Left colon (tissue), 2 donors: ENCODE data around the gene RNF225. TPM values are rescaled to one million over a fixed set of nuclear protein-coding genes. Genes with fewer than 3 reads are reported as not detected.

Source experiments
- microRNA-seq, 2 donors: library from miRNA; unstranded; fragments of <30 nt; microRNA quantifications; one replicate each; pipeline versions ENCODE4 v1.1.0 to v1.2.0, GENCODE V29; 2020
- total RNA-seq, 2 donors: library from RNA; stranded (reverse); fragmentation: NEBNext Ultra II Directional; extraction: Animal tissue kit (Norgen Biotek cat#: 25700); gene quantifications; one replicate each; pipeline ENCODE4 v1.2.1, GENCODE V29; 2021
- donor health status: DM: no; HTN: no; CAD: no.
- donor health status: DM: yes; HTN: yes; CAD: no.

RNF225 gene
- total RNA-seq, 2 donors from 2014 or later: not detected

Small RNAs within 50 kb of the gene (microRNA-seq; reads per million reads assigned to microRNA genes)
- 0 to 6.8 reads per million in 2 donors for gene MIR4754

Other genes with a start within 250 kb of the RNF225 start
- gene ZNF329, start 244.9 kb upstream of the RNF225 start, total RNA-seq: 1 to 10 TPM; 3.1 to 3.9 TPM
- 10 to 100 TPM; 14.4 to 17.4 TPM for gene ZNF274, start 212.6 kb upstream of the RNF225 start, total RNA-seq
- 10 to 100 TPM; 17.6 to 29.9 TPM for gene ZNF544, start 166.7 kb upstream of the RNF225 start, total RNA-seq
- gene ZNF8, start 116.7 kb upstream of the RNF225 start, total RNA-seq: 1 to 10 TPM; 3.5 to 4.1 TPM
- 10 to 100 TPM; 24.3 to 26.9 TPM for gene ERVK3-1, start 90.3 kb upstream of the RNF225 start, total RNA-seq
- 1 to 10 TPM; 2.6 to 2.8 TPM for gene ZSCAN22, start 68.7 kb upstream of the RNF225 start, total RNA-seq
- 1 to 10 TPM; 2.1 to 2.5 TPM for gene A1BG, start 42.2 kb upstream of the RNF225 start, total RNA-seq
- gene ZNF497, start 32.9 kb upstream of the RNF225 start, total RNA-seq: 1 to 10 TPM in 1 of 2 donors, under 1 TPM in 1; 0.73 to 1.6 TPM
- 1 to 10 TPM; 2.4 to 2.5 TPM for gene ZNF837, start 14.6 kb upstream of the RNF225 start, total RNA-seq
- gene RPS5, start 8.4 kb upstream of the RNF225 start, total RNA-seq: 100 to 1,000 TPM; 600 to 683 TPM
- gene ZNF584, start 13.0 kb downstream of the RNF225 start, total RNA-seq: 1 to 10 TPM; 7.8 to 7.9 TPM
- 1 to 10 TPM; 3.0 to 4.6 TPM for gene ZNF132, start 44.5 kb downstream of the RNF225 start, total RNA-seq
- 1 to 10 TPM; 4.7 to 5.1 TPM for gene ZNF324B, start 56.0 kb downstream of the RNF225 start, total RNA-seq
- 10 to 100 TPM; 11.6 to 14.0 TPM for gene ZNF324, start 71.4 kb downstream of the RNF225 start, total RNA-seq
- gene ZNF446, start 80.7 kb downstream of the RNF225 start, total RNA-seq: 10 to 100 TPM in 1 of 2 donors, 1 to 10 TPM in 1; 10.0 to 11.2 TPM
- 1 to 10 TPM; 2.8 to 4.6 TPM for gene SLC27A5, start 116.3 kb downstream of the RNF225 start, total RNA-seq
- 10 to 100 TPM; 13.7 to 14.3 TPM for gene ZBTB45, start 124.2 kb downstream of the RNF225 start, total RNA-seq
- 100 to 1,000 TPM; 171 to 184 TPM for gene TRIM28, start 148.4 kb downstream of the RNF225 start, total RNA-seq
- gene CHMP2A, start 159.4 kb downstream of the RNF225 start, total RNA-seq: 100 to 1,000 TPM; 204 to 215 TPM
- gene UBE2M, start 163.0 kb downstream of the RNF225 start, total RNA-seq: 10 to 100 TPM; 55.8 to 70.4 TPM
- gene MZF1, start 177.7 kb downstream of the RNF225 start, total RNA-seq: 10 to 100 TPM; 22.8 to 28.9 TPM